Osteocyte (in vitro differentiated cells): ENCODE results near the gene GMCL2. TPM values are rescaled to one million over a fixed set of nuclear protein-coding genes. Genes with fewer than 3 reads are reported as not detected.

ENCODE experiments used
- DNase-seq: peaks from one replicate; pipeline ENCODE4 v3.0.0; 2021; ENCODE audit warnings: mixed read lengths; ENCODE audit not compliant: unreplicated experiment; ENCODE audit errors: extremely low spot score
- H3K27ac Mint-ChIP-seq: one replicate; pipeline ENCODE4 v1.8.0; 2021; ENCODE audit warnings: mild to moderate bottlenecking, mixed read lengths; ENCODE audit not compliant: unreplicated experiment
- H3K27me3 Mint-ChIP-seq: one replicate; pipeline ENCODE4 v1.8.0; 2021; ENCODE audit warnings: mixed read lengths; ENCODE audit not compliant: unreplicated experiment
- H3K36me3 Mint-ChIP-seq: one replicate; pipeline ENCODE4 v1.8.0; 2021; ENCODE audit warnings: mixed read lengths; ENCODE audit not compliant: unreplicated experiment
- H3K4me1 Mint-ChIP-seq: one replicate; pipeline ENCODE4 v1.8.0; 2021; ENCODE audit warnings: mixed read lengths; ENCODE audit not compliant: unreplicated experiment
- H3K4me3 Mint-ChIP-seq: one replicate; pipeline ENCODE4 v1.8.0; 2021; ENCODE audit warnings: mild to moderate bottlenecking, moderate library complexity, mixed read lengths; ENCODE audit not compliant: unreplicated experiment
- H3K9me3 Mint-ChIP-seq: one replicate; pipeline ENCODE4 v1.8.0; 2021; ENCODE audit warnings: mixed read lengths; ENCODE audit not compliant: unreplicated experiment
- CTCF ChIP-seq: fragments of 200-600 bp; sonication (generic); IDR thresholded peaks from 2 replicates; pipeline ENCODE4 v1.5.0; 2021; ENCODE audit warnings: antibody characterized with exemption, mild to moderate bottlenecking, moderate library complexity
- total RNA-seq: library from RNA; stranded (reverse); gene quantifications from 2 replicates; pipeline ENCODE4 v1.2.1, GENCODE V29; 2021

GMCL2 gene
- total RNA-seq, 1 donor from 2014 or later, result not detected

GRCh38 chr5:178206166-178207101, 19.3 kb upstream of the GMCL2 start:
- Mint-ChIP-seq H3K4me1 (peaks cover 26% of the 10 kb centered on the region), H3K9me3 (no peaks in the 10 kb centered on the region), H3K36me3 (peaks cover 47% of the 10 kb centered on the region), H3K27me3 (no peaks in the 10 kb centered on the region), H3K27ac (peak overlapping the region; percentile 58), H3K4me3 (peak overlapping the region; percentile 75)
- no peak for TF ChIP-seq CTCF
- no peak for DNase-seq

GRCh38 chr5:178205749-178206047, 18.5 kb upstream of the GMCL2 start:
- DNase-seq, result no peak
- no peaks in the 10 kb centered on the region for H3K9me3 Mint-ChIP-seq
- H3K4me1 Mint-ChIP-seq, result peaks cover 29% of the 10 kb centered on the region
- H3K4me3 Mint-ChIP-seq, result peak overlapping the region; percentile 75
- H3K27ac Mint-ChIP-seq, result peak overlapping the region; percentile 58
- TF ChIP-seq CTCF, result no peak
- H3K27me3 Mint-ChIP-seq, result no peaks in the 10 kb centered on the region
- H3K36me3 Mint-ChIP-seq, result peaks cover 40% of the 10 kb centered on the region

- Mint-ChIP-seq H3K27me3 (no peaks in the 10 kb centered on the region), H3K4me1 (peaks cover 35% of the 10 kb centered on the region), H3K27ac (peak overlapping the region; percentile 58), H3K4me3 (peak overlapping the region; percentile 92), H3K9me3 (no peaks in the 10 kb centered on the region), H3K36me3 (peaks cover 36% of the 10 kb centered on the region)
- TF ChIP-seq CTCF, result no peak
- peak; percentile 88 for DNase-seq
Observed at GRCh38 chr5:178204935-178205748, 18.0 kb upstream of the GMCL2 start.

- peak within 1 kb of the TSS; percentile 92 for H3K4me3 Mint-ChIP-seq
- H3K27me3 Mint-ChIP-seq, result no peaks in the 10 kb centered on the region
- no peaks in the 10 kb centered on the region for H3K9me3 Mint-ChIP-seq
- peaks cover 29% of the 10 kb centered on the region for H3K36me3 Mint-ChIP-seq
- TF ChIP-seq CTCF, result no peak
- peaks cover 39% of the 10 kb centered on the region for H3K4me1 Mint-ChIP-seq
- peak within 1 kb of the TSS; percentile 96 for H3K27ac Mint-ChIP-seq
- DNase-seq, result peak; percentile 98
Observed at GRCh38 chr5:178204182-178204934, 17.2 kb upstream of the GMCL2 start, which contains the start of gene HNRNPAB. Gene HNRNPAB (plus strand): TSS chr5:178204533. CDS start chr5:178204838, 305 bp downstream.
